Activated CD4-positive, alpha-beta T cell treated with anti-CD3 and anti-CD28 coated beads for 24 hours (primary cell): ENCODE results near the gene TRIM26.
"Not testable (repeated sequence)": the region's sequence is repeated elsewhere in the genome, so short reads cannot be mapped to it uniquely, and the experiment has no call there.

Experiments
- DNase-seq, 2 donors: peaks; one replicate each; pipeline ENCODE4 v3.0.0-alpha.2; 2020; ENCODE audit warnings: low read depth in 2 of 2

Gene TRIM26

DNA sequence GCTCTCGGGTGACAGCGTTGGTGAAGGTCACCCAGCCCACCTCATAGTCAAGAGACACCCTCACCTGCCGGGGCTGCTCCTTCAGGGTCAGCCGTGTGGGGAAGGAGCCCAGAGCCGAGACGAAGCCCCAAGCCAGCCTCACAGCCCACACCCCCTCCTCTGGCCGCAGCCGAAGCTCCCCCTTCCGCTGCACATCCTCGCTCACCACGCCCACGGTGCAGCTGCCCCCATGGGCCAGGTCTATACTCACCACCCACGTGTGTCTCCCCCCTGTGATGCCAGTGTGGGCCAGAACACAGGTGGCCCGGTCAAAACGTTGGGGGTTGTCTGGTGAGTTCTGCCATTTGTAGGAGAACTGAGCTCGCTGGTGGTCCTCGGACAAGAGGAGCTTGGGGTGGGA lies 59.1 kb downstream of the TRIM26 start:
- DNase-seq = no peak

DNA sequence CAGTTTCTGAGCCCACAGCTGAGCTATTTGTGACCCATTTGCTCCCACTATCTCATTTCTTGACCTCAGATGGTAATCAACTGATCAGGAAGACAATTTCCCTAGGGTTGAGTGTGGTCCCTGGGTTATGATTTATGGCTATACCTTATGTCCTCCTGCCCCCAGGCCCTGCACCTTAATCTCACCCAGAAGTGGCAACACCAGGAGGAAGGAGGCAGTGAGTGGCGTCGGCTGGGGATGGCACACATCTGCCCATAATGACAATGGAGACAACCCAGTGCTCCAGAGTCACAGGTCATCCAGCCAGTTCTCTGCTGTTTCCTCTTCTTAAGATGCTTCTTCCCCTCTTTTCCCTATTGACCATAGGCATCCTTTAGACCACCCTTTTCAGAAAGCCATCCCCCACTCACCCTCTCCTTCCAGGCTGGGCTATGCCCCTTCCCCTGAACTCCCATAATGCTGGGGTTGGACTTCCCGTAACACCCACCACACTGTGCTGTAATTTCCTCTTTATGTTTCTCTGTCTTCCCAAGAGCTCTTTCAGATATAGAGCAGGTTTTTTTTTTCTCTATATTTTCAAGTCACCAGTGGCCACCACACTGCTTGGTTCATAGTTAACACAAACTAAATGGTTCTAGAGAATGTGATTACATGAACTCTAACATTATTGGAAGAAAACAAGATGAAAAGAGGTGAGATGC lies 60.1 kb downstream of the TRIM26 start:
- DNase-seq = no peak

DNA sequence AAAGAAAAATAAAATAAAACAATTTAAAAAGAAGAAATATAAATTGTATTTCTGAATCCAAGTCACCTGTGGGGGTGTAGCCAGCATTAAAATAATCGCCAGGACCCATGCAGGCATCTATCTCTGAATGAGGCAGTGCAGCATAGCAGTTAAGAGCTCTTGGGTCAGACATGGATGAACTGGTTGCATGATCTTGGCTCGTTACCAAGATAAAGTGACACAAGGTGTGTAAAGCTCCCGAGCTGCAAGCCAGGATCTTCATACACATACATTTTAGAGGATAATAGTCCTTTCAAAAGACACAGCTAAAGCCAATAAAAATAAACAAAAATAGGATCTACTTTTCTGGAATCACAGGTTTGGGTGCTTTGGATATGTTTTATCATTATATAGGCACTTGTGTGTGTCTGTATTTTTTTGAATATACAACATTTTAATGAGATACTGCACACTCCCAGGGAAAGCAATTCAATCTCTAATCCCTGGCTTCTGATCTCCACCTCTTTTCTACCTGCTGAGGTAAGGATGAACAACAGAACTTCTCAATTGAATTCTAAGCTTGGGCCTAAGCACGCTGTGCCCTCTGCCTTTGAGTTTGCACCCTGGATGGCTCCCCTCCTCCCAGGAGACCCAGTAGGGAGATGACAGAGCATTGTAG lies 61.1 kb downstream of the TRIM26 start:
- no peak for DNase-seq

DNA sequence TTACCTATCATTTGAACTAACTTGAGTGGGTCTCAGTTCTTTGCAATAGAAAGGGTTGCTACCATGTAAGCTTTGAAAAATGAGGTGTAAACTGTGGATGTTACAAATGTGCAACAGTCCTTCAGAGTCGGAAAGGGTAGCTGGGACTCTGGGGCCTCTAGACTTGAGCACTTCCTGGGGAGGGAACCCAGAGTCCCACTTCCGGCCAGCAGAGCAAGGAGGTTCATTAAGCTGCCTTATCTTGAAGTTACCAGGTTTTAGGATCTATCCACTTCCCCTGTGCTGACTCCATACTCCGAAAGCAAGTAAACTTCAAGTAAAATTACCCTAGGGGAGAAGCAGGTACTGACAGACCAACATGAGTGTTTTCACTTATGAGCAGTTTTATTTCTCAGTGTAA lies 61.6 kb downstream of the TRIM26 start:
- DNase-seq = no peak

DNA sequence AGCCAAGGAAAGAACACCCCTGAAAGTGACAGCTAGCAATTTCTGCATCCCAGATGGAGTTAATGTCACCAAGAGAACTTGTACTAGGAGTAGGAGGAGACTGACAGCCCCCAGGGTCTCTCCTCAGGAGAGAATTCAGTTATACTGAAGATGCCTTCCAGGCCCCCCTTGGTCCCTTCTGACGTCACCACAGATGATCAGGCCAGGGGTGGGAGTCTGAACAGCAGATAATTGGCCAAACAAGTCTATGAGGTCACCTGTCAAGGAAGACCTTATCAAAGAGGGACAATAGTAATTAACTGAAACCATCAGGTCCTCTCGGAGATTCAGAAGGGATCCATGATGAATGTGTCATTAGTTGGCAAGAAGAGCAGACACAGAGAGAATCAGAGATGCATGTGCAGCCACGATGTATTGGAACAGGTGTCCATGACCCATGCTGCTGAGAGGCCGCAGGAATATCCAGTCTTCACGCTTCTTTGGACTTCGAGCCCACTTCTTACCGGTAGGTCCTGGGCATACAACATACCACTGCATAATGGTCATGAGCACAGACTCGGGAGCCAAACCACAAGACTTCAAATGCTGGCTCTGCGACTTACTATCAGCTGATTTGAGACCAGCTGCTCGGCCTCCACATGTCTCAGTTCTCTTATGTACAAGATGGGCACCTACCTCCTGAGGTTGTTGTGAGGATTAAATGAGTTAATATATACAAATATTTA lies 62.4 kb downstream of the TRIM26 start:
- DNase-seq = no peak

GRCh38 chr6:30149858-30150550 lies 63.2 kb downstream of the TRIM26 start:
- DNase-seq = no peak

DNA sequence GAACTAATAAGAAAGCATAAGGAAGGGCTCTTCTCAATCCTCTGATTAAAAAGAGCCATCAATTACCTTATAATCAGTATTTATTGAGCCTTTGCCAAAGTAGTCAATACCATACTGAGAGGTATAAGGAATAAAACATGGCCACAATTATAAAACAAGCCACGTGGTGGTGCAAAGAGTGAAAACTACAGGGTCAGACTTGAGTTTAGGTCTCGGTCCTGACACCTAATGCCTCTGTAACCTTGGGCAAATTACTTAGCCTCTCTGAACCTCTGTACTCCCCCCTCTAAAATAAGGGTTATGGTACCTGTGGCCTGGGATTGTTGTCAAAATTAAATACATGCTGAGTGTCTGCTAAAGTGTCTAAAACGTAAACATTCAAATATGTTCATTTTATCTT lies 64.0 kb downstream of the TRIM26 start:
- DNase-seq = no peak

DNA sequence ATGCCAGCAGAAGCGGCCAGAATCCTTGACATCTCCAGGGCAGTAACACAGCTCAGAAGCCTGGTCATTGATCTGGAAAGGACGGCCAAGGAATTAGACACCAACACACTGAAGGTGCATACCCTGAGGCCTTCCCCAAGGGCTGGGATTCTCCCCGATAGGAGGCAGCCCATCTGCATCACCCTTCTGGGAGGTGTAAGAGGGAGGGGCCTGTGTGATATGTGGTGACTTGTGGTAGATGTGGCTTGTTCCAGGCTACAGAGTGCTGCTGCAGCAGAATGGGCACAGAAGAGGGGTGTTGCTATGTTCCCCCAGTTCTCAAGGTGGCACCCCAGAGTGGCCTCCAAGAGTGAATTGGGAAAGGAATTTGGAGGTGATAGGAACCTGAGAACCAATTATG lies 66.1 kb downstream of the TRIM26 start:
- DNase-seq = no peak

DNA sequence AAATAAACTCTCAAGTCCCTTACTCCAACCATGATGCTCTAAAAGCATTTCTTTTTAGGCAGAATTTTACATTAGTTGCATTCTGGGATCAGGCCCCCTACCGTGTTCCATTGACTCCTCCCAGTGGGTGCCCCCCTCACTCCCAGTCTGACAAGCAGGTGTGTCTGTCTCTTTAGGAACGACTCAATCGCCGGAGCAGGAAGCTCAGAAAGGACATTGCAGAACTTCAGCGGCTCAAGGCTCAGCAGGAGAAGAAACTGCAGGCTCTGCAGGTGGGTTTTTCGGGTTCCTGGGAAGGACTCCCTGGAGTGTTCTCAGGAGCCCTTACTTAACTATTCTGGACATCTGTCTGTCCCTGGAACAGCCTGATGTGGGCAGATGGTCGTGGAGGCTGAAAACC lies 67.4 kb downstream of the TRIM26 start:
- no peak for DNase-seq

GRCh38 chr6:30144811-30145210 lies 68.4 kb downstream of the TRIM26 start:
- DNase-seq = no peak

DNA sequence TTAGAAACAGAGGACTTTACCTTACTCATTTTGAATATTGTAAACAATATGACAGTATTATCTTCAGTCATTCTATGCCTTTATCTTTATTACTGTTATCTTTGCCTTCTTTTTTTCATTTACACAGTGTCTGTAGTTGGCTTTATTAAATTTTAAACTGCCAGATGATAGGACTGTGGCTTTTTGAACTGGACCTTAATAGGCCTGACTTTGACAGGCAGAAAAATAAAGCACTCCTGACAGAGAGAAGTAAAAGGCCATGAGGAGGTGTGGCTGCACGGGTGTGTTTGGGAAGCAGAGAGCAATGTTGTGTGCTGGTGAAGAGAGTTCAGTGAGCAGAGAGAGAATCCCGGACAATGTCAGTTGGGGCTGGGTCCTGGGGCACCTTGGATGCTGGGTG lies 69.4 kb downstream of the TRIM26 start:
- no peak for DNase-seq

- no peak for DNase-seq
Measured at GRCh38 chr6:30142665-30143064, 70.5 kb downstream of the TRIM26 start.

DNA sequence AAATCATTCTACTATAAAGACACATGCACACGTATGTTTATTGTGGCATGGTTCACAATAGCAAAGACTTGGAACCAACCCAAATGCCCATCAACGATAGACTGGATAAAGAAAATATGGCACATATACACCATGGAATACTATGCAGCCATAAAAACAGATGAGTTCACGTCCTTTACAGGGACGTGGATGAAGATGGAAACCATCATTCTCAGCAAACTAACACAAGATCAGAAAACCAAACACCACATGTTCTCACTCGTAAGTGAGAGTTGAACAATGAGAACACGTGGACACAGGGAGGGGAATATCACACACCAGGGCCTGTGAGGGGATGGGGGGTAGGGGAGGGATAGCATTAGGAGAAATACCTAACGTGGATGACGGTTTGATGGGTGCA lies 73.0 kb downstream of the TRIM26 start:
- DNase-seq = not testable (repeated sequence)

GRCh38 chr6:30136570-30137286 lies 76.5 kb downstream of the TRIM26 start:
- no peak for DNase-seq

- no peak for DNase-seq
Measured at GRCh38 chr6:30135757-30136156, 77.4 kb downstream of the TRIM26 start, which contains the start of gene TRIM40. Gene TRIM40, plus strand, starts transcription at chr6:30136140. Its CDS starts 897 bp downstream, at chr6:30137037.

DNA sequence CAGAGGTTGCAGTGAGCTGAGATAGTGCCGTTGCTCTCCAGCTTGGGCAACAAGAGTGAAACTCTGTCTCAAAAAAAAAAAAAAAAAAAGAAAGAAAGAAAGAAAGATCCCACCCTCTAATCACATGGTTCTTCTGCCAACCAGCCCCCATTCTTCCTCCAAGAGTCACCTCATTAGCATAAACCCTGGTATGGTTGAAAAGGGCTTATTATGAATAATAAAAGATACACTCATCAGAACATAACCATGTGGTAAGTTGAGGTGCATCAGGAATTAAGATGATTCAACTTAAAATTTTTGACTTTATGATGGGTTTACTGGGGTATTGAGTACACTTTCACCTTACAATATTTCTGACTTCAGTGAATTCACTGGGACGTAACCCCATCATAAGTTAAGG lies 78.1 kb downstream of the TRIM26 start:
- DNase-seq = no peak
